Stimulated activated CD4-positive, alpha-beta T cell treated with anti-CD3 and anti-CD28 coated beads, Interleukin-12 subunit alpha, Interleukin-12 subunit beta, amount 100 ng/mL, for 48 hours (primary cell): ENCODE data around the gene ZMYM2.
"Not testable (repeated sequence)": the region's sequence is repeated elsewhere in the genome, so short reads cannot be mapped to it uniquely, and the experiment has no call there.

Experiments
- DNase-seq, 3 donors: peaks; one replicate each; pipeline ENCODE4 v3.0.0-alpha.2; 2020; ENCODE audit warnings: low read depth in 2 of 3, low spot score in 1 of 3

Gene ZMYM2

DNA sequence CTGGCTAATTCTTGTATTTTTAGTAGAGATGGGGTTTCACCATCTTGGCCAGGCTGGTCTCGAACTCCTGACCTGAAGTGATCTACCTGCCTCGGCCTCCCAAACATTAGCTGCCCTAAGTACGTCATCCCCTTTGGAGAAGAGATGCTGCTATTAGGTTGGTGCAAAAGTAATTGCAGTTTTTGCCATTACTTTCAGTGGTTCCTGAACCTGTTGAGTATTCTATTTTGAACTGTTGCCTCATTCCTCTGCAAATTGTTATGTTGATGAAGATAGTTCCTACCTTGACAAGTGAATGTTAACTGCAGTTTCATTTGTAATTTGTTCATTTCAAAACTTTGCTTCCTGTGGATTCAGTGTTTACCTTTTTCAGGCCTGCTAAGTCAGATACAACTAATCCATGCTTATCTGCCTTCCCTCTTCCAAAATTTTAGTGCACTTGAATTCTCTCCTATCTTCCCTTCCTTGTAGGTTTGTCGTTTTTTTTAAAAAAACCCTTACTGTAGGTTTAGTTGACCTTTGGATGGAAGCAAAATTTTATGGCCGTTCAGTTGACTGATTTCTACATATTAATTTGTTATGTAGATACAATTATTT lies 24.0 kb downstream of the ZMYM2 start:
- no peak for DNase-seq

GRCh38 chr13:19984430-19985218 lies 26.1 kb downstream of the ZMYM2 start:
- DNase-seq, result no peak

- no peak for DNase-seq
Observed at GRCh38 chr13:19985219-19985556, 26.7 kb downstream of the ZMYM2 start.

- DNase-seq, result no peak
Observed at GRCh38 chr13:19991531-19991930, 33.0 kb downstream of the ZMYM2 start.

DNA sequence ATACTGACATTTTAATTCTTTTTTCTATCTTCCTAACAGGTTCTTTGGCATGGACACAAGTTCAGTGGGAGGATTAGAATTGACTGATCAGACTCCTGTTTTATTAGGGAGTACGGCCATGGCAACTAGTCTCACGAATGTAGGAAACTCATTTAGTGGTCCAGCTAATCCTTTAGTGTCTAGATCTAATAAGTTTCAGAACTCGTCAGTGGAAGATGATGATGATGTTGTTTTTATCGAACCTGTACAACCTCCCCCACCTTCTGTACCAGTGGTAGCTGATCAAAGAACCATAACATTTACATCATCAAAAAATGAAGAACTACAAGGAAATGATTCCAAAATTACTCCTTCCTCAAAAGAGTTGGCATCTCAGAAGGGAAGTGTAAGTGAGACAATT lies 34.5 kb downstream of the ZMYM2 start:
- DNase-seq, result no peak

DNA sequence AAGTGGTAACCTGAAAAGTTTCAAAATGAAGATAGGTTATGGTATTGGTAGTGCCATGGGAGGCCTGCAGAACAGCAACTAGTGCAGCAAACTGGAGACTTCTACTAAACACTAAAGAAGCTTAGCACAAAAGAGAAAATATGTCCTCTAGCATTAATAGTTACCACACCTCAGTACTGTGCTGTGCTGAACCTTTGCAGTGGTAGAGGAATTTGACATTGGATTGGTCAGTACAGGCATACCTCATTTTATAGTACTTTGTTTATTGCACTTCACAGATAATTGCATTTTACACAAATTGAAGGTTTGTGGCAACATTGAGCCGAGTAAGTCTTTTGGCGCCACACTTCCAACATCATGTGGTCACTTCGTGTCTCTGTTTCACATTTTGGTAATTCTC lies 40.4 kb downstream of the ZMYM2 start:
- DNase-seq, result no peak

GRCh38 chr13:20000062-20000552 lies 41.6 kb downstream of the ZMYM2 start:
- no peak for DNase-seq

- DNase-seq, result no peak
Observed at GRCh38 chr13:20001366-20002190, 43.1 kb downstream of the ZMYM2 start.

GRCh38 chr13:20002787-20003186 lies 44.3 kb downstream of the ZMYM2 start:
- DNase-seq, result no peak

DNA sequence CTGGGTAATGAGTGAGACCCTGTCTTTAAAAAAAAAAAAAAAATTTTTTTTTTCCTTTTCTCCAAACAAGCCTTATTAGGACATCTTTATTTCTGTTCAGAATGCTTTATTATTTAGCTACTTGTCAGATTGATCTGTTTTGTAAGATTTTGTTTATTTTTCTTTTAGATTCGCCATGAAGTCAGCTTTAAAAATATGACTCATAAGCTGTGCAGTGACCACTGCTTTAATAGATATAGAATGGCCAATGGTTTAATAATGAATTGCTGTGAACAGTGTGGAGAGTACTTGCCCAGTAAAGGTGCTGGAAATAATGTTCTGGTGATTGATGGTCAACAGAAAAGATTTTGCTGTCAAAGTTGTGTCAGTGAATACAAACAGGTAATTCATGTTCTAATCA lies 47.7 kb downstream of the ZMYM2 start:
- DNase-seq, result no peak

GRCh38 chr13:20015763-20016162 lies 57.2 kb downstream of the ZMYM2 start:
- DNase-seq, result no peak

GRCh38 chr13:20016649-20017364 lies 58.3 kb downstream of the ZMYM2 start:
- DNase-seq, result no peak

DNA sequence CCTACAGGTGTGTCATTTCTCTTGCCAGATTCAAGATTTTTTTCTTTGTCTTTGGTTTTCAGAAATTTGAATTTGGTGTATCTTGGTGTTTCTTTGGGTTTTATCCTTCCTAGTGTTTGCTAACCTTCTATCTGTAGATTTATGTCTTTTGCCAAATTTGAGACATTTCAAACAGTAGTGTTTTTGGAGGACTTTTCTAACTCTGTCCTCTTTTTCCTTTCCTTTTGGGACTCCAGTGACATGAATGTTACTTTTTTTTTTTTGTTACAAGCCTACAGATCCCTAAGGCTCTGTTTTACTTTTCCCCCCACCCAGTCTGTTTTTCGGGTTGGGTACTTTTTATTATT lies 58.8 kb downstream of the ZMYM2 start:
- DNase-seq, result no peak

- DNase-seq, result no peak
Observed at GRCh38 chr13:20019043-20019442, 60.5 kb downstream of the ZMYM2 start.

DNA sequence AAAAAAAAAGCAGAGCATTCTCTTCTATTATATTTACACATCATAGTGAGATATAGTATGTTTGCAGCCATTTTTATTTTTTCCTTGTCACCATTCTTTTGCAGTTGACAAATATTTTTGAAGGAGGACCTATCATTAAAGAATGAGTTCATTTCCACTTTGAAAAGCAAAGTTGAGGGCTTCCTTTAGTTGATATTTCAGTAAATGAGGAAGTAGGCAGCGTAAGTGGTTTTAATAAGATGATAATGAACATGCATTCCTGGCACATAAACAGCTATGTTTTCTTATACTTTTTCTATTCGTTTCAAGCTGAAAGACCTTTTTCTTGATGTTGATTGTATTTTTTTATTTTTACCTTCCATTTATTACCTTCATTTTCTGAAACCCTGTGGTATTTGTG lies 66.2 kb downstream of the ZMYM2 start:
- no peak for DNase-seq

- DNase-seq, result no peak
Observed at GRCh38 chr13:20028953-20029352, 70.4 kb downstream of the ZMYM2 start.

DNA sequence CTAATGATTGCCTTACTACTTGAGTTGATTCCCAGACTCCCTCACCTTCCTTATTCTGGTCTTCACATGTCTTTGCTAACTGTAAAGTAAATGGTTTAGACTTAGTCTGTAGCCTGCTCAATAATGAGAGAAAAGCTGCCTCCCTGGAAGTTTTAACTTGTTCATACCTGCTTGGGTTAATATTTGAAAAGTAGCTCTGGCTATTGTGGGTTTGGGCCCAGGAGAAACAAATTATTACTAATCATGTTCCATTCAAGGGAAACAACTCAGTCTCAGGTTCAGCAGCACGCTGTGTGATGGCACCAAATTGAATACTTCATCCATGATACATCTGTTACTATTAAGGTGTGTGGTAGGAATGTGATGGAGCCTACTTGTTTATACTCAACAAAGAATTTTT lies 75.0 kb downstream of the ZMYM2 start:
- DNase-seq, result no peak

DNA sequence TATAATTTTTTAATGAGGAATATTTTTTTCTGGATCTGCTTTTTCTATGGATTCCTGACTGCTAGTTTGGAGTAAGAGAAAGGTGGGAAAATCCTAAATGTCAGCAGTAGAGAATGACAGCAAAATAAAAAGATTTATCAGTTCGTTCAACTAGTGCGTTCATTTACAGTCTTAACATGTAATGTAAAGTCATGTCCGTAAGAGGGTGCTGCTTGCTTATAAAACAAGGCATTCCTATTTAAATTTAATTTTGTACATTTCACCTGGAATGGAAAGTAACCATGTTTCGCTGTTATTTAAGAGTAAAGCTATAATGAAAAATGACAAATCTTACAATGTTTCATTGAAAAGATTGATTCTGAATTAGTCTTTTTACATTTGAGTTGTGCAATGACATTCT lies 76.6 kb downstream of the ZMYM2 start:
- no peak for DNase-seq

DNA sequence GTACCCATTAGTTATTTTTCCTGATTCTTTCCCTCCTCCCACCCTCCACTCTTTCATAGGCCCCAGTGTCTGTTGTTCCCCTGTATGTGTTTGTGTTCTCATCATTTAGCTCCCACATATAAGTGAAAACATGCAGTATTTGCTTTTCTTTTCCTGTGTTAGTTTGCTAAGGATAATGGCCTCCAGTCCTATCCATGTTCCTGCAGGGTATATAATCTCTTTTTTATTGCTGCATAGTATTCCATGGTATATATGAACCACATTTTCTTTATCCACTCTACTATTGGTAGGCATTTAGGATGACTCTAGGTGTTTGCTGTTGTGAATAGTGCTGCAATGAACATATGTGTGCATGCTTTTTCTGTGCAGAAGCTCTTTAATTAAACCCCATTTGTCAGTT lies 79.4 kb downstream of the ZMYM2 start:
- DNase-seq, result no peak

- not testable (repeated sequence) for DNase-seq
Observed at GRCh38 chr13:20042603-20043002, 84.1 kb downstream of the ZMYM2 start.

GRCh38 chr13:20043207-20043925 lies 84.8 kb downstream of the ZMYM2 start:
- no peak for DNase-seq
